ENCODE measurements around the gene FAM210A. TPM values are rescaled to one million over a fixed set of nuclear protein-coding genes. Genes with fewer than 3 reads are reported as not detected.

FAM210A gene
- polyA plus RNA-seq, 1 of the 3 experiments (the other 2 are of a cell fraction): 10.6 TPM

DNA sequence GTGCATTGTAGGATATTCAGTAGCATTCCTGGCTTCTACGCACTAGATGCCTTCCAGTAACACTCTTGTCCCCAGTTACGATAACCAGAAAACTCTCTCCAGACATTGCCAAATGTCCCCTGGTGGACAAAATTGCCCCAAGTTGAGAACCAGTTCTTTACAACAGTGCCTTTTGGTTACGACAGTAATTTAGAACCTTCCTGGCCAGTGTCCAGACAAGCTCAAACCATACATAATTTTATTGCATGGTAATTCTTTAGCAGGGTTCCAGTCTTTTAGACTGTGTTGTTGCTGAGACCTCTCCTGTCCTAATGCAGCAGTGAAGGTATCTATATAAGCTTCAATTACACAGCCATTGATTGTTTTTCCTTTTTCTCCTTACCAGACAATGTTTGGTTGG, 20.3 kb upstream of the FAM210A start:
- no peaks in the 10 kb centered on the region for H3K27me3 ChIP-seq (ENCODE audit: insufficient read depth)
- ChIA-PET CTCF (interaction anchor here (1.4 kb wide), 1 partner anchor 189 kb away, joined by 5 read pairs; no protein-coding TSS in a partner anchor), POLR2A (no interaction called here)
- no peak overlapping the region for H2AFZ ChIP-seq (ENCODE audit: low read depth)
- no peaks in the 10 kb centered on the region for H3F3A ChIP-seq (replicated peaks; ENCODE audit: insufficient read depth)
- no peak for DNase-seq
- 95% methylated on average over 3 of the region's 3 CpGs for WGBS (ENCODE audit: low lambda C conversion rate)
- TF ChIP-seq GABPA (IDR thresholded peaks at IDR 0.05; ENCODE audit: low read depth): no peak
- TF ChIP-seq TAF1 (IDR thresholded peaks at IDR 0.05; ENCODE audit: borderline replicate concordance, low read depth, low read length): no peak
- TF ChIP-seq SIN3A (IDR thresholded peaks at IDR 0.05; ENCODE audit: borderline replicate concordance, low read depth, low read length): no peak
- TF ChIP-seq, protein P1, sequence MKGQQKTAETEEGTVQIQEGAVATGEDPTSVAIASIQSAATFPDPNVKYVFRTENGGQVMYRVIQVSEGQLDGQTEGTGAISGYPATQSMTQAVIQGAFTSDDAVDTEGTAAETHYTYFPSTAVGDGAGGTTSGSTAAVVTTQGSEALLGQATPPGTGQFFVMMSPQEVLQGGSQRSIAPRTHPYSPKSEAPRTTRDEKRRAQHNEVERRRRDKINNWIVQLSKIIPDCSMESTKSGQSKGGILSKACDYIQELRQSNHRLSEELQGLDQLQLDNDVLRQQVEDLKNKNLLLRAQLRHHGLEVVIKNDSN (IDR thresholded peaks at IDR 0.05; ENCODE audit: borderline replicate concordance, low read depth): no peak
- TF ChIP-seq, protein P2, sequence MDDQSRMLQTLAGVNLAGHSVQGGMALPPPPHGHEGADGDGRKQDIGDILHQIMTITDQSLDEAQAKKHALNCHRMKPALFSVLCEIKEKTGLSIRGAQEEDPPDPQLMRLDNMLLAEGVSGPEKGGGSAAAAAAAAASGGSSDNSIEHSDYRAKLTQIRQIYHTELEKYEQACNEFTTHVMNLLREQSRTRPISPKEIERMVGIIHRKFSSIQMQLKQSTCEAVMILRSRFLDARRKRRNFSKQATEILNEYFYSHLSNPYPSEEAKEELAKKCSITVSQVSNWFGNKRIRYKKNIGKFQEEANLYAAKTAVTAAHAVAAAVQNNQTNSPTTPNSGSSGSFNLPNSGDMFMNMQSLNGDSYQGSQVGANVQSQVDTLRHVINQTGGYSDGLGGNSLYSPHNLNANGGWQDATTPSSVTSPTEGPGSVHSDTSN (IDR thresholded peaks at IDR 0.05): no peak
- TF ChIP-seq MXI1 (IDR thresholded peaks at IDR 0.05; ENCODE audit: low read depth, low read length): no peak
- no peak for TF ChIP-seq TCF12 (IDR thresholded peaks at IDR 0.05)
- TF ChIP-seq, protein P3, sequence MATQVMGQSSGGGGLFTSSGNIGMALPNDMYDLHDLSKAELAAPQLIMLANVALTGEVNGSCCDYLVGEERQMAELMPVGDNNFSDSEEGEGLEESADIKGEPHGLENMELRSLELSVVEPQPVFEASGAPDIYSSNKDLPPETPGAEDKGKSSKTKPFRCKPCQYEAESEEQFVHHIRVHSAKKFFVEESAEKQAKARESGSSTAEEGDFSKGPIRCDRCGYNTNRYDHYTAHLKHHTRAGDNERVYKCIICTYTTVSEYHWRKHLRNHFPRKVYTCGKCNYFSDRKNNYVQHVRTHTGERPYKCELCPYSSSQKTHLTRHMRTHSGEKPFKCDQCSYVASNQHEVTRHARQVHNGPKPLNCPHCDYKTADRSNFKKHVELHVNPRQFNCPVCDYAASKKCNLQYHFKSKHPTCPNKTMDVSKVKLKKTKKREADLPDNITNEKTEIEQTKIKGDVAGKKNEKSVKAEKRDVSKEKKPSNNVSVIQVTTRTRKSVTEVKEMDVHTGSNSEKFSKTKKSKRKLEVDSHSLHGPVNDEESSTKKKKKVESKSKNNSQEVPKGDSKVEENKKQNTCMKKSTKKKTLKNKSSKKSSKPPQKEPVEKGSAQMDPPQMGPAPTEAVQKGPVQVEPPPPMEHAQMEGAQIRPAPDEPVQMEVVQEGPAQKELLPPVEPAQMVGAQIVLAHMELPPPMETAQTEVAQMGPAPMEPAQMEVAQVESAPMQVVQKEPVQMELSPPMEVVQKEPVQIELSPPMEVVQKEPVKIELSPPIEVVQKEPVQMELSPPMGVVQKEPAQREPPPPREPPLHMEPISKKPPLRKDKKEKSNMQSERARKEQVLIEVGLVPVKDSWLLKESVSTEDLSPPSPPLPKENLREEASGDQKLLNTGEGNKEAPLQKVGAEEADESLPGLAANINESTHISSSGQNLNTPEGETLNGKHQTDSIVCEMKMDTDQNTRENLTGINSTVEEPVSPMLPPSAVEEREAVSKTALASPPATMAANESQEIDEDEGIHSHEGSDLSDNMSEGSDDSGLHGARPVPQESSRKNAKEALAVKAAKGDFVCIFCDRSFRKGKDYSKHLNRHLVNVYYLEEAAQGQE (IDR thresholded peaks at IDR 0.05; ENCODE audit: low read depth, low read length): no peak
- no peak for TF ChIP-seq RAD21 (IDR thresholded peaks at IDR 0.05; ENCODE audit: low read length)
- TF ChIP-seq CTCF (IDR thresholded peaks at IDR 0.05): no peak
- no peak for TF ChIP-seq ELF1 (IDR thresholded peaks at IDR 0.05)
- TF ChIP-seq GATA2 (CRISPR knock-in tag; IDR thresholded peaks at IDR 0.05): no peak
- no peak for TF ChIP-seq YY1 (IDR thresholded peaks at IDR 0.05; ENCODE audit: low read depth)
- TF ChIP-seq, protein P4, sequence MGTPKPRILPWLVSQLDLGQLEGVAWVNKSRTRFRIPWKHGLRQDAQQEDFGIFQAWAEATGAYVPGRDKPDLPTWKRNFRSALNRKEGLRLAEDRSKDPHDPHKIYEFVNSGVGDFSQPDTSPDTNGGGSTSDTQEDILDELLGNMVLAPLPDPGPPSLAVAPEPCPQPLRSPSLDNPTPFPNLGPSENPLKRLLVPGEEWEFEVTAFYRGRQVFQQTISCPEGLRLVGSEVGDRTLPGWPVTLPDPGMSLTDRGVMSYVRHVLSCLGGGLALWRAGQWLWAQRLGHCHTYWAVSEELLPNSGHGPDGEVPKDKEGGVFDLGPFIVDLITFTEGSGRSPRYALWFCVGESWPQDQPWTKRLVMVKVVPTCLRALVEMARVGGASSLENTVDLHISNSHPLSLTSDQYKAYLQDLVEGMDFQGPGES (IDR thresholded peaks at IDR 0.05; ENCODE audit: low read depth, low read length): no peak
- TF ChIP-seq EZH2phosphoT487 (IDR thresholded peaks at IDR 0.05; ENCODE audit: borderline replicate concordance, low read depth): no peak
- no peak for TF ChIP-seq FOSL2 (IDR thresholded peaks at IDR 0.05; ENCODE audit: borderline replicate concordance, low read depth)
- no peak for TF ChIP-seq FOXM1 (IDR thresholded peaks at IDR 0.05; ENCODE audit: low read depth)
- no peaks in the 10 kb centered on the region for H3K9me3 ChIP-seq
- no peak overlapping the region for H3K27ac ChIP-seq (ENCODE audit: low read depth in 2 of 2, low read length in 1 of 2)
- no peak overlapping the region for H3K4me2 ChIP-seq
- no peak overlapping the region for H3K4me3 ChIP-seq (ENCODE audit: low read depth in 2 of 2, low read length in 1 of 2)
- H4K20me1 ChIP-seq (ENCODE audit: insufficient read depth): no peaks in the 10 kb centered on the region
- no peak overlapping the region for H3K9ac ChIP-seq
- H3K4me1 ChIP-seq (ENCODE audit: control insufficient read depth in 1 of 2, insufficient read depth in 2 of 2, low read depth in 1 of 2, low read length in 1 of 2): no peaks in the 10 kb centered on the region
- H3K79me2 ChIP-seq (ENCODE audit: insufficient read depth): no peaks in the 10 kb centered on the region
- H3K36me3 ChIP-seq (replicated peaks in 1 of 2; ENCODE audit: control insufficient read depth in 1 of 2, insufficient read depth in 2 of 2, low read length in 1 of 2): peaks cover 67 to 76% of the 10 kb centered on the region in 2 experiments
- H3K9me2 ChIP-seq: no peaks in the 10 kb centered on the region

Data from SK-N-SH (cell line).